T-cell (primary cell): ENCODE results near the gene IQGAP2. TPM values are rescaled to one million over a fixed set of nuclear protein-coding genes. Genes with fewer than 3 reads are reported as not detected.

Experiments used
- ATAC-seq, 4 experiments: fragments of 200-7000 bp in 3 of 4; fragments of 150-1000 bp in 1 of 4; cut with Tn5 transposase; replicated peaks in 1 of 4; 1 replicate in 3 of 4; 2 replicates in 1 of 4; pipeline ENCODE4 v1.10.0; 2021; ENCODE audit warnings: moderate library complexity in 3 of 4, mild to moderate bottlenecking in 2 of 4, moderate number of reproducible peaks in 1 of 4
- CTCF ChIA-PET, 2 donors: fragments of 300-600 bp; sonication (Branson Sonifier 250); formaldehyde crosslinking; loops; one replicate each; lab custom pipeline; 2022; ENCODE audit warnings: antibody characterized with exemption in 2 of 2; lab: Charles Lee
- POLR2A ChIA-PET, 2 donors: fragments of 300-600 bp; sonication (Branson Sonifier 250); formaldehyde crosslinking; loops; one replicate each; lab custom pipeline; 2022; ENCODE audit warnings: antibody characterized with exemption in 2 of 2; lab: Charles Lee
- DNase-seq, 35 experiments: peaks; one replicate each; pipeline versions ENCODE4 v3.0.0 to v3.0.0-alpha.2; 2013 to 2023
- H3K27ac ChIP-seq: one replicate; pipeline ENCODE4 v1.5.1; 2013; ENCODE audit warnings: low read length
- H3K27me3 ChIP-seq, 2 experiments: replicated peaks in 1 of 2; 1 replicate in 1 of 2; 2 replicates in 1 of 2; pipeline versions ENCODE4 v1.6.1 to v1.7.0; 2013; ENCODE audit warnings: low read length in 1 of 2, mixed read lengths in 1 of 2; ENCODE audit not compliant: control insufficient read depth in 2 of 2, insufficient read depth in 2 of 2; ENCODE audit errors: extremely low read depth in 1 of 2
- H3K36me3 ChIP-seq, 2 donors: 1 replicate in 1 of 2; 2 replicates in 1 of 2; pipeline versions ENCODE4 v1.6.1 to v1.7.0; 2013; ENCODE audit warnings: low read length in 1 of 2; ENCODE audit not compliant: control insufficient read depth in 2 of 2, insufficient read depth in 1 of 2; ENCODE audit errors: extremely low read depth in 1 of 2
- H3K4me1 ChIP-seq, 2 experiments: 1 replicate in 1 of 2; 2 replicates in 1 of 2; pipeline versions ENCODE4 v1.6.1 to v1.7.0; 2013; ENCODE audit warnings: low read length in 2 of 2, mixed read lengths in 1 of 2; ENCODE audit not compliant: insufficient read depth in 2 of 2, control insufficient read depth in 1 of 2; ENCODE audit errors: extremely low read depth in 1 of 2
- H3K4me3 ChIP-seq, 2 donors: 1 replicate in 1 of 2; 2 replicates in 1 of 2; pipeline versions ENCODE4 v1.5.1 to v1.7.0; 2013; ENCODE audit warnings: mild to moderate bottlenecking in 2 of 2, low read length in 1 of 2, moderate library complexity in 1 of 2; ENCODE audit not compliant: control insufficient read depth in 1 of 2; ENCODE audit errors: extremely low read depth in 1 of 2
- H3K9me3 ChIP-seq: 2 replicates; pipeline ENCODE4 v1.7.0; 2013
- H3K27ac Mint-ChIP-seq, 2 donors: one replicate each; pipeline ENCODE4 v1.8.0; 2020 to 2021; ENCODE audit warnings: mild to moderate bottlenecking in 2 of 2, mixed read lengths in 2 of 2
- H3K27me3 Mint-ChIP-seq, 2 donors: one replicate each; pipeline ENCODE4 v1.8.0; 2021 to 2022; ENCODE audit warnings: mixed read lengths in 2 of 2
- H3K36me3 Mint-ChIP-seq: one replicate; pipeline ENCODE4 v1.8.0; 2021; ENCODE audit warnings: mixed read lengths
- H3K4me1 Mint-ChIP-seq, 3 donors: one replicate each; pipeline ENCODE4 v1.8.0; 2020 to 2022; ENCODE audit warnings: mixed read lengths in 3 of 3, mild to moderate bottlenecking in 1 of 3
- H3K4me3 Mint-ChIP-seq, 3 donors: one replicate each; pipeline ENCODE4 v1.8.0; 2020 to 2022; ENCODE audit warnings: mild to moderate bottlenecking in 3 of 3, mixed read lengths in 3 of 3, moderate library complexity in 3 of 3
- H3K9me3 Mint-ChIP-seq, 3 donors: one replicate each; pipeline ENCODE4 v1.8.0; 2020 to 2022; ENCODE audit warnings: mixed read lengths in 3 of 3
- WGBS: methylation state at CpG from one replicate; pipeline ENCODE4 v1.1.5; 2013; ENCODE audit warnings: missing lambda C conversion rate; ENCODE audit not compliant: insufficient coverage; 5-methylcytosine and 5-hydroxymethylcytosine counted together
- total RNA-seq, 35 experiments: library from RNA in 6 of 35; stranded (reverse) in 6 of 35; fragments of 120-200 nt in 1 of 35; gene quantifications; one replicate each; pipeline versions ENCODE4 v1.2.1 to v1.2.4 and lab custom pipeline; 2013 to 2026

Gene IQGAP2
- total RNA-seq, 5 donors from 2014 or later (not counting 1 experiment from before 2014, with no cell fraction given), result 66.5 to 121 (median 72.5) TPM

GRCh38 chr5:76594107-76594506, 191.0 kb downstream of the IQGAP2 start:
- Mint-ChIP-seq H3K36me3 (peaks cover 63% of the 10 kb centered on the region), H3K9me3 (no peaks in the 10 kb centered on the region)
- peaks cover 8 to 74% of the 10 kb centered on the region in 2 donors for H3K36me3 ChIP-seq

GRCh38 chr5:76595755-76596481, 192.8 kb downstream of the IQGAP2 start:
- ChIA-PET POLR2A (interaction anchor here in 1 of 2 donors (0.7 kb wide), 1 partner anchor 74 kb away, joined by 19 read pairs; no protein-coding TSS in a partner anchor), CTCF (interaction anchor here (0.6 to 1.3 kb wide), 4 partner anchors 13 to 265 kb away, joined by 3 to 4 read pairs (median 3); no protein-coding TSS in a partner anchor)
- Histone ChIP-seq H3K36me3 (peaks cover 11 to 67% of the 10 kb centered on the region in 2 donors), H3K4me3 (no peak overlapping the region), H3K9me3 (no peaks in the 10 kb centered on the region), H3K27me3 (no peaks in the 10 kb centered on the region), H3K4me1 (peaks cover 0 to 3% of the 10 kb centered on the region in 2 experiments), H3K27ac (no peak overlapping the region)
- Mint-ChIP-seq H3K9me3 (no peaks in the 10 kb centered on the region), H3K27ac (peak overlapping the region; percentile 47 to 50), H3K36me3 (peaks cover 60% of the 10 kb centered on the region), H3K27me3 (no peaks in the 10 kb centered on the region), H3K4me1 (no peaks in the 10 kb centered on the region), H3K4me3 (no peak overlapping the region)
- DNase-seq, result no peak
- no peak for ATAC-seq
- no CpG with 5 or more reads among the region's 3 CpGs for WGBS

More at GRCh38 chr5:76594107-76594506, 191.0 kb downstream of the IQGAP2 start:
- no peaks in the 10 kb centered on the region for H3K4me1 Mint-ChIP-seq
- H3K27me3 Mint-ChIP-seq, result no peaks in the 10 kb centered on the region
- Histone ChIP-seq H3K27me3 (no peaks in the 10 kb centered on the region), H3K4me3 (no peak overlapping the region), H3K27ac (no peak overlapping the region), H3K9me3 (no peaks in the 10 kb centered on the region), H3K4me1 (peaks cover 0 to 3% of the 10 kb centered on the region in 2 experiments)
- POLR2A ChIA-PET, result no interaction called here
- no CpG with 5 or more reads among the region's 4 CpGs for WGBS
- H3K4me3 Mint-ChIP-seq, result no peak overlapping the region
- DNase-seq (no peak), ATAC-seq (no peak)
- CTCF ChIA-PET, result interaction anchor here in 1 of 2 donors (0.7 kb wide), 1 partner anchor 45 kb away, joined by 6 read pairs; no protein-coding TSS in a partner anchor
- peak overlapping the region in 1 of 2 donors; percentile 37 for H3K27ac Mint-ChIP-seq

GRCh38 chr5:76598531-76598930, 195.4 kb downstream of the IQGAP2 start:
- no peak for DNase-seq
- ChIA-PET POLR2A (interaction anchor here in 1 of 2 donors (0.5 kb wide), 1 partner anchor 130 kb away, joined by 12 read pairs; no protein-coding TSS in a partner anchor), CTCF (interaction anchor here (0.8 to 5.5 kb wide), 6 partner anchors 10 to 177 kb away, joined by 3 to 73 read pairs (median 5); no protein-coding TSS in a partner anchor)
- Mint-ChIP-seq H3K27me3 (no peaks in the 10 kb centered on the region), H3K27ac (no peak overlapping the region), H3K4me3 (no peak overlapping the region), H3K9me3 (no peaks in the 10 kb centered on the region), H3K4me1 (peaks cover 0 to 6% (median 4%) of the 10 kb centered on the region in 3 donors), H3K36me3 (peaks cover 58% of the 10 kb centered on the region)
- H3K36me3 ChIP-seq, result peaks cover 16 to 66% of the 10 kb centered on the region in 2 donors
- H3K9me3 ChIP-seq, result no peaks in the 10 kb centered on the region
- H3K27me3 ChIP-seq, result no peaks in the 10 kb centered on the region
- H3K27ac ChIP-seq, result no peak overlapping the region
- no peak overlapping the region for H3K4me3 ChIP-seq
- no peak for ATAC-seq
- peaks cover 0 to 3% of the 10 kb centered on the region in 2 experiments for H3K4me1 ChIP-seq
- no CpG with 5 or more reads among the region's 2 CpGs for WGBS

GRCh38 chr5:76600716-76601115, 197.6 kb downstream of the IQGAP2 start:
- Histone ChIP-seq H3K9me3 (no peaks in the 10 kb centered on the region), H3K27ac (no peak overlapping the region), H3K4me1 (no peaks in the 10 kb centered on the region), H3K4me3 (no peak overlapping the region), H3K27me3 (no peaks in the 10 kb centered on the region), H3K36me3 (peaks cover 16 to 68% of the 10 kb centered on the region in 2 donors)
- H3K4me1 Mint-ChIP-seq, result peaks cover 0 to 9% (median 6%) of the 10 kb centered on the region in 3 donors
- peak overlapping the region in 1 of 2 donors; percentile 29 for H3K27ac Mint-ChIP-seq
- H3K36me3 Mint-ChIP-seq, result peaks cover 63% of the 10 kb centered on the region
- POLR2A ChIA-PET, result no interaction called here
- H3K27me3 Mint-ChIP-seq, result no peaks in the 10 kb centered on the region
- H3K9me3 Mint-ChIP-seq, result no peaks in the 10 kb centered on the region
- no peak for ATAC-seq
- 97% methylated on average over 3 of the region's 4 CpGs for WGBS
- H3K4me3 Mint-ChIP-seq, result no peak overlapping the region
- DNase-seq, result no peak
- CTCF ChIA-PET, result interaction anchor here (0.5 to 5.5 kb wide), 9 partner anchors 9 to 1663 kb away, joined by 3 to 73 read pairs (median 4); no protein-coding TSS in a partner anchor

GRCh38 chr5:76601470-76601869, 198.4 kb downstream of the IQGAP2 start:
- Histone ChIP-seq H3K4me1 (no peaks in the 10 kb centered on the region), H3K27me3 (no peaks in the 10 kb centered on the region), H3K27ac (no peak overlapping the region), H3K9me3 (no peaks in the 10 kb centered on the region), H3K4me3 (no peak overlapping the region), H3K36me3 (peaks cover 15 to 68% of the 10 kb centered on the region in 2 donors)
- peak in 12 of 35 experiments; percentile 6 to 72 (median 19) for DNase-seq
- WGBS, result 20% methylated on average over 2 of the region's 3 CpGs
- ChIA-PET POLR2A (interaction anchor here in 1 of 2 donors (0.6 kb wide), 2 partner anchors 131 to 175 kb away, joined by 3 to 4 read pairs; no protein-coding TSS in a partner anchor), CTCF (interaction anchor here in 1 of 2 donors (0.5 to 5.5 kb wide), 13 partner anchors 10 to 267 kb away, joined by 3 to 73 read pairs (median 4); no protein-coding TSS in a partner anchor)
- no peak overlapping the region for H3K27ac Mint-ChIP-seq
- no peaks in the 10 kb centered on the region for H3K27me3 Mint-ChIP-seq
- no peaks in the 10 kb centered on the region for H3K9me3 Mint-ChIP-seq
- peak; percentile 49 to 63 (median 55) for ATAC-seq
- H3K4me3 Mint-ChIP-seq, result no peak overlapping the region
- peaks cover 0 to 9% (median 9%) of the 10 kb centered on the region in 3 donors for H3K4me1 Mint-ChIP-seq
- H3K36me3 Mint-ChIP-seq, result peaks cover 62% of the 10 kb centered on the region

GRCh38 chr5:76602094-76602726, 199.1 kb downstream of the IQGAP2 start:
- 100% methylated on average over 1 of the region's 2 CpGs for WGBS
- DNase-seq (no peak), ATAC-seq (no peak)
- H3K4me3 Mint-ChIP-seq, result no peak overlapping the region
- Histone ChIP-seq H3K4me3 (no peak overlapping the region), H3K9me3 (no peaks in the 10 kb centered on the region), H3K36me3 (peaks cover 10 to 69% of the 10 kb centered on the region in 2 donors), H3K4me1 (no peaks in the 10 kb centered on the region), H3K27me3 (no peaks in the 10 kb centered on the region), H3K27ac (no peak overlapping the region)
- peak overlapping the region in 1 of 2 donors; percentile 52 for H3K27ac Mint-ChIP-seq
- H3K4me1 Mint-ChIP-seq, result peaks cover 0 to 16% (median 9%) of the 10 kb centered on the region in 3 donors
- POLR2A ChIA-PET, result no interaction called here
- no peaks in the 10 kb centered on the region for H3K9me3 Mint-ChIP-seq
- CTCF ChIA-PET, result interaction anchor here (0.5 to 5.5 kb wide), 11 partner anchors 9 to 266 kb away, joined by 3 to 73 read pairs (median 4); no protein-coding TSS in a partner anchor
- peaks cover 62% of the 10 kb centered on the region for H3K36me3 Mint-ChIP-seq
- no peaks in the 10 kb centered on the region for H3K27me3 Mint-ChIP-seq
